ENCODE data around the gene VAV2.

The VAV2 gene

GRCh38 chr9:133807818-133808217, 184.3 kb downstream of the VAV2 start:
- no peak for DNase-seq (ENCODE audit: low read depth)
- H3K4me3 ChIP-seq (ENCODE audit: control insufficient read depth, low read depth, low read length): no peak overlapping the region

GRCh38 chr9:133807037-133807436, 185.1 kb downstream of the VAV2 start:
- H3K4me3 ChIP-seq (ENCODE audit: control insufficient read depth, low read depth, low read length): no peak overlapping the region
- no peak for DNase-seq (ENCODE audit: low read depth)
- TF ChIP-seq CTCF (conservative IDR thresholded peaks at IDR 0.05; ENCODE audit: control insufficient read depth, insufficient read depth, low read depth, low read length): no peak

More at GRCh38 chr9:133807818-133808217, 184.3 kb downstream of the VAV2 start:
- no peak for TF ChIP-seq CTCF (conservative IDR thresholded peaks at IDR 0.05; ENCODE audit: control insufficient read depth, insufficient read depth, low read depth, low read length)

- DNase-seq (ENCODE audit: low read depth): no peak
- no peak for TF ChIP-seq CTCF (conservative IDR thresholded peaks at IDR 0.05; ENCODE audit: control insufficient read depth, insufficient read depth, low read depth, low read length)
- H3K4me3 ChIP-seq (ENCODE audit: control insufficient read depth, low read depth, low read length): no peak overlapping the region
Measured at GRCh38 chr9:133806623-133807010, 185.5 kb downstream of the VAV2 start.

GRCh38 chr9:133805876-133806622, 186.1 kb downstream of the VAV2 start:
- no peak overlapping the region for H3K4me3 ChIP-seq (ENCODE audit: control insufficient read depth, low read depth, low read length)
- no peak for DNase-seq (ENCODE audit: low read depth)
- TF ChIP-seq CTCF (conservative IDR thresholded peaks at IDR 0.05; ENCODE audit: control insufficient read depth, insufficient read depth, low read depth, low read length): no peak

GRCh38 chr9:133804199-133804598, 187.9 kb downstream of the VAV2 start:
- TF ChIP-seq CTCF (conservative IDR thresholded peaks at IDR 0.05; ENCODE audit: control insufficient read depth, insufficient read depth, low read depth, low read length): no peak
- no peak for DNase-seq (ENCODE audit: low read depth)
- no peak overlapping the region for H3K4me3 ChIP-seq (ENCODE audit: control insufficient read depth, low read depth, low read length)

GRCh38 chr9:133803745-133804144, 188.4 kb downstream of the VAV2 start:
- no peak for TF ChIP-seq CTCF (conservative IDR thresholded peaks at IDR 0.05; ENCODE audit: control insufficient read depth, insufficient read depth, low read depth, low read length)
- H3K4me3 ChIP-seq (ENCODE audit: control insufficient read depth, low read depth, low read length): no peak overlapping the region
- DNase-seq (ENCODE audit: low read depth): no peak

Measured in fibroblast of mammary gland (primary cell).